ENCODE results near the gene CD19. TPM values are rescaled to one million over a fixed set of nuclear protein-coding genes. Genes with fewer than 3 reads are reported as not detected.

Gene CD19
- total RNA-seq, 1 experiment from 2014 or later: not detected

DNA sequence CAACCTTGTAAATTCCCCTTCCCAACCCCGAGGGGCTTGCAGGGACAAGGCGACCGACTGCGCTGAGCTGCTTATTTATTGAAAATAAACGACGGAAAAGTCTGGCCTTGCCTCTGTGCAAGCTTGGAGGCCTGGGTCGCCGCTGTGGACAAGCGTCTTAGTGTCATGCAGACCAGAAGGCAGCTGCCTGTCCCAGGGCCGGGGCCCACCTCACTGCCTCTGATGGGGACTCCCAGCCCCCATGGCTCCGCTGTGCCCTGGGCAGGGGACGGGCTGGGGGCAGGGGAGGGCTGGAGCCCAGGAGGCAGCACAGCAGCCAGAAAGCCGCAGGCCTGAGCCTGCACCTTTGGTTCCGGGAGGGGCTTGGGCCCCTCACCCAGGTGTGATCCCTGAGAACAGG, 27.4 kb upstream of the CD19 start:
- DNase-seq (ENCODE audit: low read depth, low spot score): no peak
- in situ Hi-C loops (cut with HindIII; ENCODE audit: low pct_unique_long_range_greater_than_20kb, low sequenced_read_pairs): no loop called here

DNA sequence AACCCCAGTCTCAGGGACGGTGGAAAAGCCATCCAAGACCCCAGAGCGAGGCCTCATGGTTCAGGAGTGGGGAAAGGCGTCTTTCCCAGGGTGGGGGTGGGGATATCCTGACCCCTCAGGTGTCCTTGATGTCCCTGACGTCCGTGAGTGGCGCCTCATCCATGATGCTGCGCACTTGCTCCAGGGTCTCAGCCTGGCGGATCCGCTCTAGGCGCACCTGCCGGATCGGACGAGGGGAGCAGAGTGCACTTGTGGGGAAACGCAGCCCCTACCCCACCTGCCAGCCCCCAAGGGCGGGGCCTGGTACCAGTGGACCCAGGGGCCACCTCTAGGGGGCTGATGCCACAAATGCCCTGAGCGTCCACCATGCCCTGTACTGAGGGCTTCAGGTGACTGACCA, 26.9 kb upstream of the CD19 start:
- POLR2A ChIA-PET: no interaction called here
- Histone ChIP-seq H3K4me3 (ENCODE audit: low read depth in 2 of 2, low read length in 2 of 2) (no peak overlapping the region), H3K27ac (ENCODE audit: low read length) (no peak overlapping the region), H3K9me3 (ENCODE audit: control insufficient read depth, insufficient read depth, low read depth, low read length) (no peaks in the 10 kb centered on the region), H3K4me1 (ENCODE audit: control insufficient read depth, insufficient read depth, low read length) (no peaks in the 10 kb centered on the region), H3K27me3 (ENCODE audit: control insufficient read depth, insufficient read depth, low read length) (no peaks in the 10 kb centered on the region), H3K36me3 (ENCODE audit: control insufficient read depth, insufficient read depth, low read length) (no peaks in the 10 kb centered on the region)
- in situ Hi-C loops (cut with HindIII; ENCODE audit: low pct_unique_long_range_greater_than_20kb, low sequenced_read_pairs): no loop called here
- BruUV-seq (replicated peaks): no TSS peak
- CTCF ChIA-PET: interaction anchor here (0.6 kb wide), 1 partner anchor 10 kb away, joined by 5 read pairs; no protein-coding TSS in a partner anchor
- ATAC-seq (no peak), DNase-seq (ENCODE audit: low read depth, low spot score) (no peak)
- TF ChIP-seq TCF7L2 (IDR thresholded peaks at IDR 0.05; ENCODE audit: low read depth, low read length) (no peak), POLR2AphosphoS5 (IDR thresholded peaks at IDR 0.05; ENCODE audit: low read depth, low read length) (no peak), REST (IDR thresholded peaks at IDR 0.05; ENCODE audit: insufficient read depth in 1 of 2, low read depth in 2 of 2, low read length in 1 of 2) (no peak), SIN3A (IDR thresholded peaks at IDR 0.05; ENCODE audit: borderline replicate concordance, insufficient read depth, low read depth, low read length) (no peak), CTCF (IDR thresholded peaks at IDR 0.05) (no peak)
- intact Hi-C loops (cut with micrococcal nuclease; ENCODE audit: unreplicated experiment): no loop called here

More for the DNA sequence above, 27.4 kb upstream of the CD19 start:
- Histone ChIP-seq H3K4me3 (ENCODE audit: low read depth in 2 of 2, low read length in 2 of 2) (no peak overlapping the region), H3K27ac (ENCODE audit: low read length) (no peak overlapping the region), H3K4me1 (ENCODE audit: control insufficient read depth, insufficient read depth, low read length) (no peaks in the 10 kb centered on the region), H3K9me3 (ENCODE audit: control insufficient read depth, insufficient read depth, low read depth, low read length) (no peaks in the 10 kb centered on the region), H3K36me3 (ENCODE audit: control insufficient read depth, insufficient read depth, low read length) (no peaks in the 10 kb centered on the region), H3K27me3 (ENCODE audit: control insufficient read depth, insufficient read depth, low read length) (no peaks in the 10 kb centered on the region)
- no TSS peak for BruUV-seq (replicated peaks)
- intact Hi-C loops (cut with micrococcal nuclease; ENCODE audit: unreplicated experiment): no loop called here
- CTCF ChIA-PET: no interaction called here
- TF ChIP-seq SIN3A (IDR thresholded peaks at IDR 0.05; ENCODE audit: borderline replicate concordance, insufficient read depth, low read depth, low read length) (no peak), TCF7L2 (IDR thresholded peaks at IDR 0.05; ENCODE audit: low read depth, low read length) (no peak), CTCF (IDR thresholded peaks at IDR 0.05) (no peak), POLR2AphosphoS5 (IDR thresholded peaks at IDR 0.05; ENCODE audit: low read depth, low read length) (no peak), REST (IDR thresholded peaks at IDR 0.05; ENCODE audit: insufficient read depth in 1 of 2, low read depth in 2 of 2, low read length in 1 of 2) (no peak)
- POLR2A ChIA-PET: no interaction called here
- ATAC-seq: no peak
